HG03558 (cell line): ENCODE results near the gene TEX14.
"Not testable (repeated sequence)": the region's sequence is repeated elsewhere in the genome, so short reads cannot be mapped to it uniquely, and the experiment has no call there.

Source experiments
- ATAC-seq: cut with Tn5 transposase; IDR thresholded peaks from one replicate; pipeline ENCODE4 v1.9.1; 2021; ENCODE audit warnings: moderate number of reproducible peaks; ENCODE audit not compliant: unreplicated experiment; ENCODE audit errors: extremely low read depth

TEX14 gene

GRCh38 chr17:58570758-58571157, 121.1 kb downstream of the TEX14 start:
- ATAC-seq, result no peak

- ATAC-seq, result no peak
Observed at GRCh38 chr17:58569196-58569595, 122.6 kb downstream of the TEX14 start.

DNA sequence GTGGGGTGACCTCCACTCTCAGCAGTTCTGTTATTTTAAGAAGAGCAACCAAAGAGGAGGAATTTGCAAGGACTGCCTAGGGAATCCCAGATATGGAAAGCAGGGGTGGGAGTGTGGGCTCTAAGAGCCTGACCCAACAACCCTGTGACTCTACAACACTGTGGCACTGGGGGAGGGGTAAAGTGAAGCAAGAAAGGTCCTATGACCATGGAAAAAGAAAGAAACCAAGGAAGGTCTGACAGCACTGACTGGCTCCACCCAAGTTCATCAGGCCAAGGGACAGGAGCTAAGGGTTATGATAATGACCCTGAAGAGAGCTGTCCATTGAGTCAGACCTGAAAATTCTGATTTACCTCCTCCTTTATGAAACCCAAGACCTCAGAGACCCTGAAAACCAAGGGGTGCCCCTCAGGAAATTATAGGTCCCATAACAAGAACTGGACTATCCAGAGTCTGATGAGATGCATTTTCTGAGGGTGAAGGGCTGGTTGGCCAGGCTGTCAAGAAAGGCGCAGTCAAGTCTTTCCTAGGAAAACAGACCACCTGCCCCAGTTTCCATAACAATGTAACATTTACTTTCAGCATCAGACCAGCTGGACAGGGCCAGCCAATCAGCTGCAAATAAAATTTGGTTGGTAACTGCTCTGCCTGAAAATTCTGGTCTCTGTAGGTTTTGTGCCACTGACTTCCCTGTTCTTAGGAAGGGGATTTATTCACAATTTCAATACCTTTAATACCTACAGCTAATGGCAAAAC, 123.6 kb downstream of the TEX14 start:
- ATAC-seq, result no peak

DNA sequence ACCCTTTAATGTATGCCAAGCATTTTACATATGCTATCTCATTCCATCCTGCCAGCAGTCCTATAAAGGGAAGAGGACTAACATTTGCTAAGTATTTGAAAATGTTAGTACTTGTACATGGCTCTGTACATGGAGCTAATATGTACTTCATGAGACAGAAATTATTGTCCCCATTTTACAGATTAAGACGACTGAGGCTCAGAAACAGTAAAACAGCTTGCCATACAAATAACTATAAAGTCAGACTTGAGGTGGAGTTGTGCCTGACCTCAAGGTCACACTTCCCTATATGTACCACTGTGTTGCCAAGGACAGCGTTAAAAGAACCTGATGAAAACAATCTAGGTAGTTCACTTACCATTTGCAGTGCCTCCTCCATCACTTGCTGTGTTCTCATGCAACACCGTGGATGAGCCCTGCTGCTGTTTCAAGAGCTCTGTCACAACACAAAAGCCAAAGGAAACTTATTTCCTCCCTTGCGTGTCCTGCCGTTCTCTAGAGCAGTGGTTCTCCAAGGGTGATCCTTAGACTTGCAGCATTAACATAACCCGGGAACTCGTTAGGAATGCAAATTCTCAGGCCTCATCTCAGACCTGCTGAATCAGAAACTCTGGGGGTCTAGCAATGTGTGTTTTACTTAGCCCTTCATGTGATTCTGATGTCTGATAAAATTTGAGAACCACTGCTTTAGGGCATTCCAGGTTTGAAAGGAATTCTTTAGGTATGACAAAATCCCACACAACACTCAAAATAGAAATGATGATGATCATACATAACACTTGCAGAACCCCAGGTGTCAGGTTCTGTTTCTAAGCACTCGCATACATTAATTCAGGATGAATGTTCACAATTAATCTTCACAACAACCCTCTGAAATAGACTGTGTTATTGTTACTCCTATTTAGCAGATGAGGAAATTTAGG, 126.2 kb downstream of the TEX14 start:
- ATAC-seq, result no peak

- ATAC-seq, result no peak
Observed at GRCh38 chr17:58564971-58565370, 126.9 kb downstream of the TEX14 start.

DNA sequence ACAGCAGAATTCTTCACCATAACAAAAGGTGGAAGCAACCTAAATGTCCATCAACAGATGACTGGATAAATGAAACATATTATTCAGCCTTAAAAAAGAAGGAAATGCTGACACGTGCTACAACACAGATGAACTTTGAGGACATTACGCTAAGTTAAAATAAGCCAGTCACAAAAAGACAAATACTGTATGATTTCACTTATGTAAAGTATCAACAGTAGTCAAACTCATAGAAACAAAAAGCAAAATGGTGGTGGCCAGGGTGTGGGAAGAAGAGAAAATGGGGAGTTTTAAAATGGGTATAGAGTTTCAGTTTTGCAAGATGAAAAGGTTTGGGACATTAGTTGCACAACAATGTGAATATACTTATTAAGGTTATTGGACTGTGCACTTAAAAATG, 127.6 kb downstream of the TEX14 start:
- no peak for ATAC-seq

GRCh38 chr17:58560511-58560910, 131.3 kb downstream of the TEX14 start:
- ATAC-seq, result no peak

GRCh38 chr17:58557981-58558380, 133.9 kb downstream of the TEX14 start:
- no peak for ATAC-seq

DNA sequence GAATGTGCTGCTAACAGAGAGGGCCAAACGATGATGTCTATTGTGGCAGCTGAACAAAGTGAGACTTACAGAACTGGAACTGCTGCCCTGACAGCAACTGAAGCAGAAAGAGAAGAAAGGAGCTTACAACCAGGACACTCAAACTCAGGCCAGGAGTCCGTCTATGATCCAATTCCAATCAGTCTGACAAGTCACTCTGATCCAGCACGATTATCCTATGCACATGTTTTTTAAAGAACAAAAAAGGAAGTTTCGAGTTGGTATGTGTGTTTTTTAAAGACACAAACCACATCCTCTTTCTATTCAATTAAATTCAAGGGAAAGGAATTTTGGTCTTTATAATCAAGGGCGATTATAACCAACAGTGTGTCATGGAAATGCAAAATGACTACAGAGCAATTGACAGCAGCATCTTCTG, 135.0 kb downstream of the TEX14 start:
- ATAC-seq, result no peak

DNA sequence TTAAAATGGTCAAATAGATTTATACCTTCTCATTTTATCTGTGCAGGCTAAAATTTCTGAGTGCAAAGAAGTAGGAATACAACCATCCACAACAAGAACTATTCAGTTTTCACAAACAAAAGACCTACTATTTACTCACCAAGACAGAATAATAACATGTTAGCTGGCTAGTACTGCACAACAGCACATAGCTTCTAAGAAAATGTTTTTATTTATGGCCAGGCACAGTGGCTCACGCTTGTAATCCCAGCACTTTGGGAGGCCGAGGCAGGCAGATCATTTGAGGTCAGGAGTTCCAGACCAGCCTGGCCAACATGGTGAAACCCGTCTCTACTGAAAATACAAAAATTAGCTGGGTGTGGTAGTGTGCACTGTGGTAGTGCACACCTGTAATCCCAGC, 136.7 kb downstream of the TEX14 start:
- ATAC-seq, result not testable (repeated sequence)

GRCh38 chr17:58541249-58541648, 150.6 kb downstream of the TEX14 start:
- ATAC-seq, result no peak

GRCh38 chr17:58539698-58540097, 152.1 kb downstream of the TEX14 start:
- no peak for ATAC-seq

- ATAC-seq, result no peak
Observed at GRCh38 chr17:58538811-58539409, 152.9 kb downstream of the TEX14 start.

DNA sequence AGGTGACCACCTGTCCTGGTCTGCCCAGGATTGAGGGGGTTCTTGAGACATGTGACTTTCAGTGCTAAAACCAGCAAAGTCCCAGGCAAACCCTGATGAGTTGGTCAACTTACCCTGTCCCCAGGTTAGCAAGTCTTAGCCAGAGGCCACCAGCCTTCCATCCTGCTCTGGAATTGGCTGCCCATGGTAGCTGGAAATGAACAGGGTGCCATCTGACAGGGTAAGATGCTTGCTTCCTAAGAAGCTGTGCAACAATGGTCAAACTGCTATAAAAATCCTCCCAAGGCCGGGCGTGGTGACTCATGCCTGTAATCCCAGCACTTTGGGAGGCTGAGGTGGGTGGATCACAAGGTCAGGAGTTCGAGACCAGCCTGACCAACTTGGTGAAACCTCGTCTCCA, 154.6 kb downstream of the TEX14 start:
- ATAC-seq, result no peak

- no peak for ATAC-seq
Observed at GRCh38 chr17:58536542-58536941, 155.3 kb downstream of the TEX14 start.

DNA sequence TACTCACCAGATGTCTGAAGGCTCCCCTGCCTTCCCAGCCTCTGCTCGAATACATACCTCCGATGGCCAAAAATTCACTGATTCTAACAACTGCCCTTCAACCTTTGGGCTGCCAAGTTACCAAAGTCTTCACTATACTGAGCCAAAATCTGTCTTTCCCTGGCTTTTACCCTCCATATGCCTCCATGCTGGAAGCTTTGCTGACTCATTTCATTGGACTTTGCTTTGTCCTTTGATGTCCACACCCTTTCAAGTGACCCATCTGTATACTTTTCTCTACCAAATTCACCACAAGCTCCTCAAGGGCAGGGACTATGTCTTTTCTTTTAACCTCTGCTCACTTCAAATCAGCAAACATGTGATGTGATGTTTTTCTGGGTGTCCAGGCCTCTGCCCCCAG, 156.4 kb downstream of the TEX14 start:
- no peak for ATAC-seq

- no peak for ATAC-seq
Observed at GRCh38 chr17:58534901-58535421, 156.9 kb downstream of the TEX14 start.

DNA sequence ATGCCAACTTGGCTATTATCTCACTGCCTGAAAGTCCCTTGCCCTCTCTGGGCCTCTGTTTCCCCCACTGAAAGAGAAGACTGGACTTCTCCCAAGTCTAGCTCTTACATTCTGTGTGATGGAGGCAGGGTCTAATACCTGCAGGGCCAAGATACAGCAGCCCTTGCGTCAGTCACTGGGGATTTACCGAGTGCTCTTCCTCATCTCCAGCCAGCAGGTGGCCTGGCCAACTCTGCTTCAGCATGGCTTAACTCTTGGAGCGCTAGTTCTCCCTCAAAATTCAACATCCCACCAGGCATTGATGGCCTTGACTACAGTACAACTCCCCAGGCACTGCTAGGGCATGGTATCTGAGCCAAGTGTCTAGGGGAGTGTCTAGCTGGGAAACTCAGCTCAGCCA, 157.5 kb downstream of the TEX14 start:
- no peak for ATAC-seq

DNA sequence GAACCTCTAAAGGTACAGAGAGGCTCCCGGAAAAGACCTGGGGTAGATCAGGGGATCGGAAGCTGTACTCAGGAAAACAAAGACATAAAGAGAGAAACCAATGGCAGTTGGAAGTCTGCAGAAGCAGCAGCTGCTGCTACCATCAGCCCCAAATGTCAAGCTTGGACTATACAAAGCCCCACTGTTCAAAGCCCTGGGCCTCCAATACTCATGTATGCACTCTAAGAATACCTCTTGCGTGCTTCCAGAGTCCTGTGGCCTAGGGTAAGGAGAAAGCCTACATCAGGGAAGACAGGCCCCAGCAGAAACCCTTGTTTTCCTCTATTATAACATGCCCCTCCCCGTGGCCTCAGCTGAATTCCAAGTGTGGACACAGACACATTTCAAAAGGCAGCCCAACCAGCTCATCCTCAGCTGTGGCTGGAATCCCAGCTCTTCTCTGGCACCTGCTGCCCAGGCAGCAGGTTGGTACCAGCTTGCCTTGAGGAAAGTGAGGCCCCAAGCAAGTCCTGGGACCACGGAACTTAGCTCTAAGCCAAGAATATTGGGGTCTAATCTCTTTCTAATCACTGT, 158.1 kb downstream of the TEX14 start:
- ATAC-seq, result no peak

- ATAC-seq, result no peak
Observed at GRCh38 chr17:58532555-58532951, 159.3 kb downstream of the TEX14 start.
